ENCODE results near the gene NUTF2.

The NUTF2 gene

DNA sequence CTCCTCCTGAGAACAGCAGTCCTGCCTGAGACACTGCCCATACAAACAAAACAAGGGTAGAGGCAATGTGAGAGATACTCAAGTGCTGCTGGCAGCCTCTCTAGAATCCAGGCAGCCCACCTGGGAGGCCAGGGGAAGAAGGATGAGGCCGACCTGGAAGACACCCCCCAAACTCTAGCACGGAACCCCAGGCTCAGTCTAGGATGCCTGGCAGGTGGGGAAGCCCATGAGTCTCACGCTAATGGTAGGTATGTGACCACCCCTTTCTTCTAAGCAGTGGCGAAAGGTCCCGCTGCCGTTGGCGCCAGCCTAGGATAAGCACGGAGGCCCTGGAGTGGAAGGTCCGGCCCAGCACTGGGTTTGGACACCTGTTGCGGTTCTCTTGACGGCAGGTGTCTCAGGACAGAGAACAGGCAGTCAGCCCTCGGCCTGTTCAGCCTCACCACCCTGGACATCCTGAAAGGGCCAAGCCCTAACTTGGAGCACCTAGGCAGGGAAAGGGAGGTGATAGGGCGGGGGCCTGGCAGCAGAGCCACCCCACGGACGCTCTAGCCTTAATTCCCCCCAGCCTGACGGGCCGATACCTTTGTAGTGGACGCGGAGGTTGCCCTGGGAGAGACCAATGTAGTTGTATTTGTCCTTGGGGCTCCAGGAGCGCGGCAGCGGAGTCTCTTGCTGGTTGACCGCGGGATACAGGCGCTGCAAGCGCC lies 40.9 kb upstream of the NUTF2 start:
- DNase-seq (ENCODE audit: low read depth), result no peak
- TF ChIP-seq, protein P1, sequence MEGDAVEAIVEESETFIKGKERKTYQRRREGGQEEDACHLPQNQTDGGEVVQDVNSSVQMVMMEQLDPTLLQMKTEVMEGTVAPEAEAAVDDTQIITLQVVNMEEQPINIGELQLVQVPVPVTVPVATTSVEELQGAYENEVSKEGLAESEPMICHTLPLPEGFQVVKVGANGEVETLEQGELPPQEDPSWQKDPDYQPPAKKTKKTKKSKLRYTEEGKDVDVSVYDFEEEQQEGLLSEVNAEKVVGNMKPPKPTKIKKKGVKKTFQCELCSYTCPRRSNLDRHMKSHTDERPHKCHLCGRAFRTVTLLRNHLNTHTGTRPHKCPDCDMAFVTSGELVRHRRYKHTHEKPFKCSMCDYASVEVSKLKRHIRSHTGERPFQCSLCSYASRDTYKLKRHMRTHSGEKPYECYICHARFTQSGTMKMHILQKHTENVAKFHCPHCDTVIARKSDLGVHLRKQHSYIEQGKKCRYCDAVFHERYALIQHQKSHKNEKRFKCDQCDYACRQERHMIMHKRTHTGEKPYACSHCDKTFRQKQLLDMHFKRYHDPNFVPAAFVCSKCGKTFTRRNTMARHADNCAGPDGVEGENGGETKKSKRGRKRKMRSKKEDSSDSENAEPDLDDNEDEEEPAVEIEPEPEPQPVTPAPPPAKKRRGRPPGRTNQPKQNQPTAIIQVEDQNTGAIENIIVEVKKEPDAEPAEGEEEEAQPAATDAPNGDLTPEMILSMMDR (conservative IDR thresholded peaks at IDR 0.05; ENCODE audit: control insufficient read depth, insufficient read depth, low read depth, low read length), result no peak
- peak overlapping the region; percentile 94 for H3K4me3 ChIP-seq (ENCODE audit: control insufficient read depth, low read depth, low read length)

DNA sequence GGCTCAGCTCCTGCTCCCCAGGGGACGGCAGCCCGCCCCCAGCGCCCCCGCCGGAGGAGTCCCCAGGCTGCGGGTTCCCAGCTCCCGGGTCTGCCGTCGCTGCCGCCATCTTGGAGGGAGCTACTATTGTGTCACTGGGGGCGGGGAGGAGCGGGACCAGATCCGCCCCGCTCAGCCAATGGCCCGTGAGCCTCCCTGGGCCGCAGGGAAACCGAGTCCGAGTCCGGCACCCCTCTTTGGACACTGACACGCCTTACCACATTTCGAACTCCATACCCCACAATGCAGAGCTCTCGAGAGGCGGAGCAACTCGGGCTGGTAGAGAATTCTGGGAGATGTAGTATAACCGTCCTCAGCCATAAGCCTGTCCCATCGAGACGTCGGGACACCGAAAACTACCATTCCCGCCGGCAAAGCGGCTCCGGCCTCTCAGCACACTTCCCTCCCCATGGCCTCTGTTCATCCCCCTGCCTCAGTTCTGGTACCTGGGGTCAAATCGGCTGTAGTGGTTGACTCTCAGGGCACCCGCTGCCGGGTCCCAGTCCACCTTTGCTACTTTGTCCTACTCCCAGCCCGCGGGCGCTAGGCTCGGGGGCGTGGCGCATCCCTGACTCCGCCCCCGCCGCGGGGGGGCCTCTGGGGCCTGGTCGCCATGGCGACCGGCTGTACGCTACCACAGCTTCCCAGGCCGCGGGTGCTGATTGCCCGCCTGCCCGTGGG lies 40.1 kb upstream of the NUTF2 start, which contains the start of the genes RANBP10 and TSNAXIP1:
RANBP10 (minus strand) TSS at position 133 of the 720 bp plus-strand sequence; CDS start at position 109, 24 bp downstream.
TSNAXIP1 (plus strand) TSS at position 462 of the 720 bp plus-strand sequence. CDS start 261 bp downstream, outside the sequence.
- TF ChIP-seq, protein P1 (conservative IDR thresholded peaks at IDR 0.05; ENCODE audit: control insufficient read depth, insufficient read depth, low read depth, low read length), result no peak
- peak within 1 kb of the TSS; percentile 94 for H3K4me3 ChIP-seq (ENCODE audit: control insufficient read depth, low read depth, low read length)
- DNase-seq (ENCODE audit: low read depth), result peak; percentile 99

DNA sequence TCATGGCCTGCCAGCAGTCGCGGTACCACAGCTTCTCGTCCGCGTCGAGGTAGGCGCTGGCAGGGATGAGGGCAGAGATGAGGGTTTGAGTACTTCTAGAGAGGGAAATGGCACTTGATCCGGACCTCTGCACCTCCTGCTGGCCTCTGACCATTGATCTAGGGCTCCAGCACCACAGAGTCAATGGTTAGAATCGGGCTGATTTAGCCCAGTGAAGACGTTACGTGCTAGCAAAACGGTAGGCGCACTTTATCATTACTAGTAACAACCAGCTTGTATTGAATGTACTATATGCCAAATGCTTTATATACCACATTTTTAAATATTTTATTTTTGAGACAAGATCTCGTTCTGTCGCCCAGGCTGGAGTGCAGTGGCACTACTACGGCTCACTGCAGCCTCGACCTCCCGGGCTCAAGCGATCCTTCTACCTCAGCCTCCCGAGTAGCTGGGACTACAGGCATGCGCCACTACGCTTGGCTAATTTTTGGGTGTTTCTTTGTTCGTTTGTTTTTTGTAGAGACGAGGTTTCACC lies 39.5 kb upstream of the NUTF2 start:
- H3K4me3 ChIP-seq (ENCODE audit: control insufficient read depth, low read depth, low read length), result peak overlapping the region; percentile 94
- no peak for DNase-seq (ENCODE audit: low read depth)
- TF ChIP-seq, protein P1 (conservative IDR thresholded peaks at IDR 0.05; ENCODE audit: control insufficient read depth, insufficient read depth, low read depth, low read length), result no peak

DNA sequence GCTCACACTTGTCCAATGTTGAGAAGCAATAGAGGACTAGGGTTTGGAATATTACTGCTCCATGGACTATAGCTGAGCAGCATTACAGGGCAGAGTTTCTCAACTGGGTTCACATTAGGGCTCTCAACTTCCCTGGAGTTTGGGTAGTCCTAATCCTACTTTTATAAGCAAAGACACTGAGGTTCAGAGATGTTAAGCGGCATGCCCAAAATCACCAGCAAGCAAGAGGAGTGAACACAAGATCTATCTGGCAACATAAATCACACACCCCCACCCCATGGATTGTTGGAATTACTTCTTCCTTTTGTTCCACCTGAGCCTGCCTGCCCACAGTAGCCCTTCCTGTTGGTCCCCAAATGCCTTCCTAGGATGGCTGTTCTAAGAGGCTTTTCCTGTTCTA lies 34.8 kb upstream of the NUTF2 start:
- TF ChIP-seq, protein P1 (conservative IDR thresholded peaks at IDR 0.05; ENCODE audit: control insufficient read depth, insufficient read depth, low read depth, low read length), result no peak
- no peak overlapping the region for H3K4me3 ChIP-seq (ENCODE audit: control insufficient read depth, low read depth, low read length)
- no peak for DNase-seq (ENCODE audit: low read depth)

DNA sequence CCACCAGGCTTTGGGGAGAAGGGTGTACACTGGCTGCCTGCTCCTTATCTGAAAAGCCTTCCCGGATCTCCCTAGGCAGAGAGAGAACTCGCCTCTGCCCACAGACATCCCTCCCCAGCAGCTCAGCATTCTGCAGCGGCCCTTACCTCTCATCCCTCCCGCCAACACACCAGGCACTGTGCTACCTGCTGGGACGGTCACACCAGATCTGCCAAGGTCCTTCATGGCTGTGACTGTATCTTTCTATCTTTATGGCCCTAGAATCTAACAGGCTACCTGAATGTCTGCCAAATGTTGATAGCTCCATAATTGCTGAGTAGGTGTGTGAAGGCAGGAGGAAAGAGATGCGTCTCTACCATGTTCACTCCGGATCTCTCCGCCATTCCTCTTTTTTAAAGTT lies 32.2 kb upstream of the NUTF2 start:
- no peak overlapping the region for H3K4me3 ChIP-seq (ENCODE audit: control insufficient read depth, low read depth, low read length)
- TF ChIP-seq, protein P1 (conservative IDR thresholded peaks at IDR 0.05; ENCODE audit: control insufficient read depth, insufficient read depth, low read depth, low read length), result no peak
- no peak for DNase-seq (ENCODE audit: low read depth)

DNA sequence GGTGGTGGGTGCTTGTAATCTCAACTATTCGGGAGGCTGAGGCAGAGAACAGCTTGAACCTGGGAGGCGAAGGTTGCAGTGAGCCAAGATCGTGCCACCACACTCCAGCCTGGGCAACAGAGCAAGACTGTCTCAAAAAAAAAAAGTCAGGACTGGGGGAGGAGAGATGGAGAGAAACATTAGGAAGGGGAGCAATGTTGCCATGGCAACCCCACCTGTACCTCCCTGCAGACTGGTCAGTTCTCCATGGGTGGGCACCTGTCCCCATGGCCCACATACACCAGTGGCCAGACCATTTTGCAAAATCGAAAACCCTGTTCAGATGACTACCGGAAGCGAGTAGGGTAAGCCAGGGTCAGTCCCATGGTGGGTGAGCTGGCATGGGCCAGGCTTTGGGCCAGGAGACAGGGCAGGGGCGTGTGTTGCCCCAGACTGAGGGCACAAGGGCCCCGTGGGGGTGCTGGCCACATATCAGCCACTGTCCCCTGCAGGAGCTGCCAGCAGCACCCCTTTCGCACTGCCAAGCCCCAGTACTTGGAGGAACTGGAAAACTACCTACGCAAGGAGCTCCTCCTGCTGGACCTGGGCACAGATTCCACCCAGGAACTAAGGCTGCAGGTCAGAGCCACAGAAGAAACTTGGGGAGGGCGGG lies 26.0 kb upstream of the NUTF2 start:
- DNase-seq (ENCODE audit: low read depth), result no peak
- H3K4me3 ChIP-seq (ENCODE audit: control insufficient read depth, low read depth, low read length), result no peak overlapping the region
- TF ChIP-seq, protein P1 (conservative IDR thresholded peaks at IDR 0.05; ENCODE audit: control insufficient read depth, insufficient read depth, low read depth, low read length), result no peak
